AG09319 (cell line): ENCODE data around the gene CLDN24.

Experiments
- DNase-seq: peaks from one replicate; pipeline ENCODE4 v3.0.0-alpha.2; 2010; ENCODE audit warnings: low read depth; ENCODE audit errors: extremely low read depth
- CTCF ChIP-seq: IDR thresholded peaks from 2 replicates; pipeline ENCODE4 v1.5.1; 2011; ENCODE audit warnings: low read depth, mild to moderate bottlenecking, inconsistent platforms, low read length, moderate library complexity

The CLDN24 gene

GRCh38 chr4:183291070-183291469 lies 31.2 kb downstream of the CLDN24 start:
- DNase-seq = no peak
- TF ChIP-seq CTCF = no peak

GRCh38 chr4:183289688-183290087 lies 32.5 kb downstream of the CLDN24 start:
- no peak for TF ChIP-seq CTCF
- no peak for DNase-seq

GRCh38 chr4:183288955-183289354 lies 33.3 kb downstream of the CLDN24 start:
- TF ChIP-seq CTCF = no peak

GRCh38 chr4:183287677-183288076 lies 34.5 kb downstream of the CLDN24 start:
- TF ChIP-seq CTCF = no peak

More at GRCh38 chr4:183288955-183289354, 33.3 kb downstream of the CLDN24 start:
- no peak for DNase-seq

GRCh38 chr4:183287309-183287659 lies 34.9 kb downstream of the CLDN24 start:
- no peak for DNase-seq
- TF ChIP-seq CTCF = no peak

More at GRCh38 chr4:183287677-183288076, 34.5 kb downstream of the CLDN24 start:
- DNase-seq = no peak

- TF ChIP-seq CTCF = no peak
- DNase-seq = no peak
Observed at GRCh38 chr4:183286590-183287308, 35.5 kb downstream of the CLDN24 start.

- no peak for TF ChIP-seq CTCF
- no peak for DNase-seq
Observed at GRCh38 chr4:183285886-183286285, 36.3 kb downstream of the CLDN24 start.
